VCaP (cell line): ENCODE data around the gene ISX.

Experiments
- H3K27ac ChIP-seq: fragments of 450-650 bp; 2 replicates; pipeline ENCODE4 v1.5.1; 2017
- TF ChIP-seq, protein P1 (sequence below): fragments of 450-650 bp; conservative IDR thresholded peaks from 2 replicates; pipeline ENCODE4 v1.5.1; 2017; ENCODE audit warnings: mild to moderate bottlenecking, moderate library complexity

Gene ISX

DNA sequence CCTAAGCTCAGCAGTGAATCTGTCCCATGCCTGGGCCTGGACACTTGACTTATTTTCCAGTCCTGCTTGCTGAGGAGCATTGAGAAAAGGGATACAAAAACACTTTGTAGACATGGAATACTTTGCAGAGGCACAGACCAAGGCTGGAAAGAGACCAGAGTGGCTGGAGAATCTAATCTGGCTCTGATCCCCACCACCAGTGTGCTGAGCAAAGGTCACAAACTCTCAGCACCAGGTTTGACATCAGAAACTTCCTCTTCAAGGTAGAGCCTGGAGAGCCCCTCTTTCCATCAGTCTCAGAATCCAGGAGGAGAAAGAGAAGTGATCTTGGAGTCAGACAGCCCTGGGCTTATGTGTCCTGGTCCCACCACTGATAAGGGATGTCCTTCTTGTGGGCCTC, 53.5 kb downstream of the ISX start:
- TF ChIP-seq, protein P1, sequence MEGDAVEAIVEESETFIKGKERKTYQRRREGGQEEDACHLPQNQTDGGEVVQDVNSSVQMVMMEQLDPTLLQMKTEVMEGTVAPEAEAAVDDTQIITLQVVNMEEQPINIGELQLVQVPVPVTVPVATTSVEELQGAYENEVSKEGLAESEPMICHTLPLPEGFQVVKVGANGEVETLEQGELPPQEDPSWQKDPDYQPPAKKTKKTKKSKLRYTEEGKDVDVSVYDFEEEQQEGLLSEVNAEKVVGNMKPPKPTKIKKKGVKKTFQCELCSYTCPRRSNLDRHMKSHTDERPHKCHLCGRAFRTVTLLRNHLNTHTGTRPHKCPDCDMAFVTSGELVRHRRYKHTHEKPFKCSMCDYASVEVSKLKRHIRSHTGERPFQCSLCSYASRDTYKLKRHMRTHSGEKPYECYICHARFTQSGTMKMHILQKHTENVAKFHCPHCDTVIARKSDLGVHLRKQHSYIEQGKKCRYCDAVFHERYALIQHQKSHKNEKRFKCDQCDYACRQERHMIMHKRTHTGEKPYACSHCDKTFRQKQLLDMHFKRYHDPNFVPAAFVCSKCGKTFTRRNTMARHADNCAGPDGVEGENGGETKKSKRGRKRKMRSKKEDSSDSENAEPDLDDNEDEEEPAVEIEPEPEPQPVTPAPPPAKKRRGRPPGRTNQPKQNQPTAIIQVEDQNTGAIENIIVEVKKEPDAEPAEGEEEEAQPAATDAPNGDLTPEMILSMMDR = no peak
- no peak overlapping the region for H3K27ac ChIP-seq

GRCh38 chr22:35124691-35125219, 58.8 kb downstream of the ISX start:
- TF ChIP-seq, protein P1 = no peak
- H3K27ac ChIP-seq = no peak overlapping the region

DNA sequence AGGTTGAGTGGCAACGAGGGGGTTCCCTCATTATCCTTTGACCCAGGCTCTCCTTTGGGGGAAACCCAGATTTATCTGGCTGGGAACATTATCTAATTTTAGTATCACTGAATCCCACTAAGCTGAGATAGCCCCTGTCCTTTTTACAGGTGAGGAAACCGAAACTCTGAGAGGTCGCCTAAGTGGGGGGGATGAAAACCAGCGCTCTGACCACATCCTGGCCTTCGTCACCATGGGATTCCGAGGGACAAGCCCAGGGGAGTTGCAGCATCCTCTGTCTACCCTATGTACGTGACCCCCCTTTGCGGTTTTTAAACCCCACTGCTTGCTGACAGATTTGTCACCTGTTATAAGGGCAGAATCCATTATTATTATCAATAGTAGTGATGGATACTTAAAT, 61.0 kb downstream of the ISX start:
- TF ChIP-seq, protein P1 = no peak

DNA sequence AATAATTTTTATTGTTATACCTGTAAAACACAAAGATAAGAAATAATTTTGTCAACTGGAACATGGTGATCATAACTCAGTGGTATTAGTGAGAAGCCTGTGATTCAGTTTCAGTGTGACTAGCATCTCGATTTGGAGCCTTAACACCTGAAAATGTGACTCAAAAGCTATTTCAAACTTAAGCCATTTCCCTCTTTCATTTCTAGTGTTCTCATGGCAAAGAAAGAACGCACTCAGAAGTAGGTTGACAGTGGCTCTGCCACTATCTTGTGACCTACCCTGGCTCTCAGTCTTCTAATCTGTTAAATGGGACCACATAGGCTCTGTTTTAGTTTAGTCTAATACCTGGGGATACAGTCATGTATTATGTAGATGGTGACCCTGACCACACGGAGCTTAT, 62.7 kb downstream of the ISX start:
- no peak overlapping the region for H3K27ac ChIP-seq
- TF ChIP-seq, protein P1 = no peak

More for the DNA sequence above, 61.0 kb downstream of the ISX start:
- no peak overlapping the region for H3K27ac ChIP-seq

GRCh38 chr22:35131525-35132000, 65.6 kb downstream of the ISX start:
- TF ChIP-seq, protein P1 = no peak
- H3K27ac ChIP-seq = no peak overlapping the region

- no peak overlapping the region for H3K27ac ChIP-seq
Observed at GRCh38 chr22:35132568-35132967, 66.6 kb downstream of the ISX start.

DNA sequence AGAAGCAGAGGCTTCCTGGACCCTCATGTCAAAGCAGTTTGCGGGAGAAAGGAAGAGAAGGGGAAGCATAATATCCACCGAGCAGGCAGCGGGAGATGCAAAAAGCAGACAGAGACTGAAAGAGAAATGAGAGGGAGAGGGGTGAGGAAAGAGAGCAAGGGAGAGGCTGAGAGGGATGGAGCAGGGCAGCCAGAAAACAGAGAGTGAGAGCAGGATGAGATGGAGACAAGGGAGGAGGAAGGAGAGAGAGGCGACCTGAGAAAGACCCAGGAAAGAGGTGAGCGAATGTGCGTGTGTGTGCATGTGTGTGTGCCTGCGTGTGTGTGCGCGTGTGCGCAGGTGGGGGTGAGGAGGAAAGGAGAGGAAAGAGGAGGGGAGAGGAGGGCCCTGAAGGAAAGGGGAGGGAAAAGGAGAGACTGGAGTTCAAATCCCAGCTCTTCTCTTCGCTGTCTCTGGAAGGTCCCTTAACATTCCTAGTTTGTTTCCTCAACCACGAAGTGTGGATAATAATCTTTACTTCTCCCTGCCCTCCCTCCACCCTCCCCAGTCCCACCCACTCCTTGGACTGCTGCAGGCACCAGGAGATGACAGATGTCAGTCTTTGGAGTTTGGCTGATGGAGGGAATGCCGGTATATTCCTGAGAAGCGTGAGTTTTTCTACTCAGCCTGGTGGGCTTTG, 67.9 kb downstream of the ISX start:
- no peak overlapping the region for H3K27ac ChIP-seq
- TF ChIP-seq, protein P1 = no peak

More at GRCh38 chr22:35132568-35132967, 66.6 kb downstream of the ISX start:
- TF ChIP-seq, protein P1 = no peak
